Activated CD8-positive, alpha-beta memory T cell treated with anti-CD3 and anti-CD28 coated beads for 4 hours (primary cell): ENCODE results near the gene APPL2.
"Not testable (repeated sequence)": the region's sequence is repeated elsewhere in the genome, so short reads cannot be mapped to it uniquely, and the experiment has no call there.

ENCODE experiments used
- DNase-seq, 2 donors: peaks; one replicate each; pipeline ENCODE4 v3.0.0-alpha.2; 2020; ENCODE audit warnings: low read depth in 2 of 2

The APPL2 gene

DNA sequence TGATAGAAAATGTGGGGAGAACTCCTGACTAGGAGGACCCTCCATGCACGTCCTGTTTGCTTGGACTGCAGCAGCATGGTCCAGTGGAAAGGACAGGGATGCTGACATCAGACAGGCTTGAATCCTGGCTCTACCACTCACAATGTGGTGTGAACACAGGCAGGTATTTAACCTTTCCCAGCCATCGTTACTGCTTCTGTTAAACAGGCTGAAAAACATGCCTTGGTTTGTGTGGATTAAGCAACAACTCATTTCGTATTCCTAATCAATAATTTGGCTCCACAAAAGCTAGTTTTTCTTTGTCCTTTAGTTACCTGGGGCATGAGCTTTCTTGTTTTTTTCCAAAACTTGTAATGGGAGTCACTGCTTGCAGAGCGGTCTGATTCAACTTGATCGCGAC, 41.0 kb downstream of the APPL2 start:
- DNase-seq = no peak

DNA sequence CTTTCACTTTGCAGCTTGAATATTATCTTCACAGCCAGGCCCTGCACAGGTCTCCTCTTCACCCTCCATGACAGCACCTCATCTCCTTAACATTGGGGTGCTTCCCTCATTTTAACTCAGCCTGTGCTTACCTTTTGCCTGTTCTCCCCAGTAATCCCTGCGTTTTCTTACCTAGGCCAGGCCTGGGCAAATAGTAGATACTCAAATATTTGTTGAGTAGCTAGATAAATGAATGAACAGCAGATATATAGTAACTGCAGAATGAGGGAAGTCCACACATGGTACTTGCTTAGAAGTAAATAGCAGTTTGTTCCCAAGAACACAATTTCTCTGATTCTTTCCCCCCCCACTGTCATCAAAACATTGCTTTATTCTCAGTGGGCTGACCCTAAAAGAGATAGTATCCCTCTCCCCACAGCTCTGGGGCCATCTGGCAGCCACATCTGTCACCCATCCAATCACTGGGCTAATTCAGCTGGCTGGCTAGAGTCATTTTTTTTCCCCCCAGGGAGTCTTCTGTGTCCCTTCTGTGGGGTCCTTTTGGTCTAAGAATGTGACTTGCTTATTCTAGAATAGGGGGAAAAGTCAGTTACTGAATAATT, 43.2 kb downstream of the APPL2 start:
- DNase-seq = no peak

DNA sequence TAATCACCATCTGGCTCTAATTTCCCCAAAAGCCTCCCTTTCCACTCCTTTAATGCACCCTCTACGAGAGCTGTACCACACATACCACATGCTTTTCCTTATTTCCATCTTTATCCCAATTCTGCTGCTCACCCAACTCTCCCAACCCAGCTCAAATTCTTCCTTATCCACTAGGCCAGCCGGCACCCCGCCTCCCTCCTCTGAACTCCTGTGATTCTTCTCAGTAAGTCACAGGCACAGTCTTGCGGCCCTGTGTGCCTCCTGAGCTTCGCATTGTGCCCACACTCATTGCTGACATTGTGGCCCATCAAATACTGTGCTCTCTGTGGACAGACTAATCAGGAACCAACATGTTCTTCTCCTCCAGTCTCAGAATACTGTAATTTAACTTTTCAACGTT, 45.4 kb downstream of the APPL2 start:
- no peak for DNase-seq

GRCh38 chr12:105189293-105189692, 46.7 kb downstream of the APPL2 start:
- no peak for DNase-seq

DNA sequence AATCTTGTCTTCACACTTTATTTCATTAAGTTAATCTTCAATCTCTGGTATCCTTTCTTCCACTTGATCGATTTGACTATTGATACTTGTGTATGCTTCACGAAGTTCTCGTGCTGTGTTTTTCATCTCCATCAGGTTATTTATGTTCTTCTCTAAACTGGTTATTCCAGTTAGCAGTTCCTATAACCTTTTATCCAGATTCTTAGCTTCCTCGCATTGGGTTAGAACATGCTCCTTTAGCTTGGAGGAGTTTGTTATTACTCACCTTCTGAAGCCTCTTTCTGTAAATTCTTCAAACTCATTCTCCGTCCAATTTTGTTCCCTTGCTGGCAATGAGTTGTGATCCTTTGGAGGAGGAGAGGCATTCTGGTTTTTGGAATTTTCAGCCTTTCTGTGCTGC, 52.0 kb downstream of the APPL2 start:
- DNase-seq = not testable (repeated sequence)

DNA sequence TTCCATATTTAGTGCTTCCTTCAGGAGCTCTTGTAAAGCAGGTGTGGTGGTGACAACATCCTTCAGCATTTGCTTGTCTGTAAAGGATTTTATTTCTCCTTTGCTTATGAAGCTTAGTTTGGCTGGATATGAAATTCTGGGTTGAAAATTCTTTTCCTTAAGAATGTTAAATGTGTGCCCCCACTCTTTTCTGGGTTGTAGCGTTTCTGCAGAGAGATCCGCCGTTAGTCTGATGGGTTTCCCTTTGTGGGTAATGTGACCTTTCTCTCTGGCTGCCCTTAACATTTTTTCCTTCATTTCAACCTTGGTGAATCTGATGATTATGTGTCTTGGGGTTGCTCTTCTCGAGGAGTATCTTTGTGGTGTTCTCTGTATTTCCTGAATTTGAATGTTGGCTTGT, 52.6 kb downstream of the APPL2 start:
- DNase-seq = not testable (repeated sequence)

DNA sequence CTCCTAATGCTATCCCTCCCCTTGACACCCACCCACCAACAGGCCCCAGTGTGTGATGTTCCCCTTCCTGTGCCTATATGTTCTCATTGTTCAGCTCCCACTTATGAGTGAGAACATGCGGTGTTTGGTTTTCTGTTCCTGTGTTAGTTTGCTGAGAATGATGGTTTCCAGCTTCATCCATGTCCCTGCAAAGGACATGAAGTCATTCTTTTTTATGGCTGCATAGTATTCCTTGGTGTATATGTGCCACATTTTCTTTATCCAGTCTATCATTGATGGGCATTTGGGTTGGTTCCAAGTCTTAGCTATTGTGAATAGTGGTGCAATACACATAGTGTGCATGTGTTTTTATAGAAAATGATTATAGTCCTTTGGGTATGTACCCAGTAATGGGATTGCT, 56.9 kb downstream of the APPL2 start:
- DNase-seq = not testable (repeated sequence)

DNA sequence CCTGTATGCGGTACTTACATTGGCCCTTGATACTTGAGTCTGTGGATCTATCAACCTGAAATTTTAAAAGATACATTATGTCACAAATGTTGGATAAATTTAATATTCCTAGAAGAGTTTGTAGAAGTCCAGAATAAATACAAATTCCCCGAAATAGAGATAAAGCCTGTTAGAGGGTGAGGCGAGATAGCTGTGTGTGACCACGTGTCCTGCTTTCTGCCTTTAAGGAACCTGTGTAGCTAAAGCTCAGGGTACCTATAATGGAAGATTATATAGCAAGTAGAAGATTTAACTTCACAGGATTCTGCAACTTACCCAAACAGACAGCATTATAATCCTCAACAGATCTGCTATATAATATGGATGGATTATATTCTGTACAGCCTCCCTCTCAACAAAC, 58.8 kb downstream of the APPL2 start:
- DNase-seq = no peak

GRCh38 chr12:105175397-105175990, 60.5 kb downstream of the APPL2 start:
- DNase-seq = no peak

DNA sequence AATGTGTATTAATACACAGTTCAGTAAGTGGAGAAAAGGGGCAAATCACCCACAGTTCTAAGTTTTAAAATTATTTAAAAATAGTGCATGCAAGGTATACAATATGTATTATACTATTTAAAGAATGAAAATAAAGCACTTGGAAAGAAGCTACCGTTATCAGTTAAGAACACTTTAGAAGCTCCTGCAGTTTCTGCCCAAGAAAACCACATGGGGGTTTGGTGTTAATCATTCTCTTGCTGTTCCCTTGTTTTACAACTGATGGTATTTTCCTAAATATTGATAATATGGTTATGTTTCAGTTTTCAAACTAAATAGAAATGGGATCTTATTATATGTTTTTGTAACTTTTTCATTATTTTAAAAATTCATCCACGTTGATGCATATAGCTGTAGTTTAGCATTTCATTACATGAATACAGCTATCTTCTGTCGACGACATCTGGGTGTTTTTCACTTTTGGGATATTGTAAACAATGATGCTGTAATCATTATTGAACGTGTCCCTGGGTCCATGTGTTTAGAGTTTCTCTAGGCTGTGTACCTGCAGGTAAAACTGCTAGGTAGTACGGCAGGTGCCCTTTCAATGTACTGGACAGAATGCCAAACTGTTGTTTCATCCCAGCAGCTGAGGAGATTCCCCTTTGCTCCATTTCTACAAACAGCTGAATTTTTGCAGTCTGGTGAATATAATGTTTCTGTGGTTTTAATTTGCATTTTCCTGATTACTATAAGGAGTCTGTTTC, 64.1 kb downstream of the APPL2 start:
- no peak for DNase-seq

DNA sequence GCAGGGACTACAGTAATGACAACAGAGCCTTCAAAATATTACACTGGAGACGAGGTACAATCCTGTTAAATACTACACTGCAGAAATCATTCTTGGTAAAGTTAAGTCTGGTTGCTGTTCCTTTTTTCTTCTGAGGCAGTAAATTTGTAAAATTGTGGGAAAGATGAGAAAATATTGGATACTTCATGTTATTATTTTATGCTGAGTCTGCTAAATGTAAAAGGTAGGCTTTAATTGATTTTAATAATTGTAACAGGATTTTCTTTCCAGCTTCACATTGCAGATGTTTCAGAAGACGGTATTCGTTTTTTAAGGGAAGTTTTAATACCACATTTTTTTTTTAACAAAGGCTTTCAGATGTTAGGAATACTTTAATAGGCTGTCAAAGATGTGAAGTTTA, 65.8 kb downstream of the APPL2 start:
- no peak for DNase-seq

DNA sequence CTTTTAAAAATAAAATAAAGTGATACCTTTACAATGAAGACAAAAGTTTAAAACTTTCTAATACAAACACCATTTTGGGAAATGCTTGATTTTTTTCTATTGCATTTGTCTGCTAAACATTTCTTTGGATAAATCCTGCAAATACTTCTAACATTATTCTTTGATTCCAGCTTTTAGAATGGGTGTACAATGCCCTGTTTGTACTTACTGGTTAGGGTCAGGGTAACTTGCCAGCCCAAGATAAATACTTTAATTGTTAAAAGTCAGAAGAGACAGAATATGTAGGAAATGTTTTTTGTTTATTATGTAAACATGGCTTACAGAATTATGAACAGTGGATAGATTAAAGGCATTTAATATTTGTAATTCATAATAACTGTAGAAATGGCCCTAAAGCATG, 68.0 kb downstream of the APPL2 start:
- no peak for DNase-seq

- DNase-seq = no peak
Measured at GRCh38 chr12:105167346-105167745, 68.6 kb downstream of the APPL2 start.

GRCh38 chr12:105166736-105167135, 69.2 kb downstream of the APPL2 start:
- DNase-seq = no peak

- no peak for DNase-seq
Measured at GRCh38 chr12:105164068-105164467, 71.9 kb downstream of the APPL2 start.

DNA sequence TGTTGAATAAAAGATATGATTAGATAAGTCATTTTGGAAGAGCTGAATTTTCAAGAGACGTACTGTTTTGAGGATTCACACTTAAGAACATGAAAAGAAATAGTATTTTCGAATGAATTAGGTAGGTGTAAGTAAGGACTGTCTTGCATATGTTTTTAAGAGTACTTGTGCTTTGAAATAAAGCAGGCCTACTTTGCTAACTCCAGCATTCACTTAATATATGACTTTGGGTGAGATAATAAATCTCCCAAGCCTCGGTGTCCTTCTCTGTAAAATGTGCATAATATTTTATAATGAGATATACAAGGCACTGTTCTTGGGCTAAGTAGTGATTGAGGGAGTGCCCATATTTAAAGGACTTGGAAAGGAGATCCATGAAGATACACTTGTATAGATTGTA, 73.8 kb downstream of the APPL2 start:
- DNase-seq = no peak

GRCh38 chr12:105158876-105159275, 77.1 kb downstream of the APPL2 start:
- DNase-seq = no peak

DNA sequence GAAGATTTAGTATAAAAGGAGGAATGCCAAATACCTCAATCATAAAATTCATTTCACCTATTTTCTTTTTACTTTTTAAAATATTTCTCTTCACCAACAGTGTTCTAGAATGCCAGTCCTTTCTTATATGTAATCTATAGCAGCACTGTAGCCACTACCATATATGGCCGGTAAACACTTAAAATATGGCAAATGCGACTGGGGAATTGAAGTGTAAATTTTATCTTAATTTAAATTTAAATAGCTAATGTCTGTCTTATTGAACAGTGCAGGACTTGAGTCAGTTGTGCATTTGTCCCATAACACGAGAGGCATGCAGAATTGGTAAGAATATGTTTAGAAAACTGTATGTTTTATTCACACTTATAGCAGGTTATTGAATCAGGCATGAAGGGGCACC, 78.4 kb downstream of the APPL2 start:
- no peak for DNase-seq

DNA sequence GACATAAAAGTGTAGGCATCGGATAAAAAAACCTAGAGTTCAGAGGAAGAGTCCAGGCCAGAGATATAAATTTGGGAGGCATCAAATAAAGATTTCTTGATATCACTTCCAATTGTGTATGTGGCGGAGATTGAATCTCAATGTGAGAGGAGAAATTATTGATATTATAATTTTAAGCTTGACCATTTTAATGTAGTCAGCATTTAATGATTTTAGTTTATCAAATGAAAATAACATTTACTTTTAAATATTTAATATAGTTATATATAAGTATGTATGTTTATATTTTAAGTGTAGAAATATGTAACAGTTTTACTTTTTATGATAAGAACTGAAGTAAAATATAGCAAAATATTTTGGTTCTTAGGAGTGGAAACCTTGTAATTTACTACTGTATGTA, 79.7 kb downstream of the APPL2 start:
- no peak for DNase-seq

DNA sequence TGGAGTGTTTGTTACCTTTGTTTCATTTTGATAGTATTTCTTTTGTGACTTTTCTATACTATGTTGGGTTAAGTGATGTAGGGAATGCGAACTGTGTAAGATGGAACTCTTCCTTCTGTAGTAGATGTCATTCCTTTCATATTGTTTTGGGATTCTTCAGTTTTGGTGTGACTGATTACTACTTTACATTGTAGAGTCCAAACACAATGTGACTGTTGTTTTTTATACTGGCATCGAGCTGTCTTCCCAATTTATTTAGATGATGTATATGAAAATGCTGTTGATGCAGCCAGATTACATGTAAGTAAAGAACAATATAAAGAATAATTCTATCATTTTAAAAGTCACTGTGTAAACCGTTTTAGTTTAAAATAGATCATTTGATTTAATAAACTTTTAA, 93.7 kb downstream of the APPL2 start:
- no peak for DNase-seq

DNA sequence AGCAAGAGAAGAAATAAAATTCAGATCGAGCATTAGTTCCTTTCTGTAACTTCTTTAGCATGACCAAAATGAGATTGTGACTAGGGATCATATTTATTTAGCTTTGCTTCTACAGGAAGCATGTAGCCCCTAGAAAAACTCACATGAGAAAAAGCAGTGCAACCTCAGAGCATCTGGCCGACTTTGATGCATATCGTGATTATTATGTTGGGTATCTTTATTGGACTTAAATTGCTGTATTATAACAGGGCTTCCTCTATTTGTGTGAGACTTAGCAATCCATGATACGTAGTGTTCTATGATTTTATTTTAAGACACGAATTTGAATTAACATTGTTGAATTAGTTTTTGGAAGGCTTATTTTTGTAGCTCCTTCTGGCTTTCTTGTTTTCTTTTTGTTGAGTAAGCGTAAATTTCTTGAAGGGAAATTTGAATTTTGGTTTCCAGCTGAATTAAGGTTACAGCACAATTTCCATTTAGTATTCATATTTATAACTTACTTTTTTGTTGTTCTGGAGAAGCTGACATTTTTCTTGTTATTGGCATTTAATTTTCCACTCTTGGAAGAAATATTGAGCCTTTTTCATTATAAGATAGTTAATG, 94.6 kb downstream of the APPL2 start:
- no peak for DNase-seq

GRCh38 chr12:105138248-105138647, 97.7 kb downstream of the APPL2 start:
- no peak for DNase-seq
